ENCODE data around the gene TRPV4. TPM values are rescaled to one million over a fixed set of nuclear protein-coding genes. Genes with fewer than 3 reads are reported as not detected.

TRPV4 gene
- total and polyA plus RNA-seq, 9 of the 15 experiments (the other 6 are each of a cell fraction or from before 2014, with no cell fraction given), result 0.13 TPM; not detected in 8

DNA sequence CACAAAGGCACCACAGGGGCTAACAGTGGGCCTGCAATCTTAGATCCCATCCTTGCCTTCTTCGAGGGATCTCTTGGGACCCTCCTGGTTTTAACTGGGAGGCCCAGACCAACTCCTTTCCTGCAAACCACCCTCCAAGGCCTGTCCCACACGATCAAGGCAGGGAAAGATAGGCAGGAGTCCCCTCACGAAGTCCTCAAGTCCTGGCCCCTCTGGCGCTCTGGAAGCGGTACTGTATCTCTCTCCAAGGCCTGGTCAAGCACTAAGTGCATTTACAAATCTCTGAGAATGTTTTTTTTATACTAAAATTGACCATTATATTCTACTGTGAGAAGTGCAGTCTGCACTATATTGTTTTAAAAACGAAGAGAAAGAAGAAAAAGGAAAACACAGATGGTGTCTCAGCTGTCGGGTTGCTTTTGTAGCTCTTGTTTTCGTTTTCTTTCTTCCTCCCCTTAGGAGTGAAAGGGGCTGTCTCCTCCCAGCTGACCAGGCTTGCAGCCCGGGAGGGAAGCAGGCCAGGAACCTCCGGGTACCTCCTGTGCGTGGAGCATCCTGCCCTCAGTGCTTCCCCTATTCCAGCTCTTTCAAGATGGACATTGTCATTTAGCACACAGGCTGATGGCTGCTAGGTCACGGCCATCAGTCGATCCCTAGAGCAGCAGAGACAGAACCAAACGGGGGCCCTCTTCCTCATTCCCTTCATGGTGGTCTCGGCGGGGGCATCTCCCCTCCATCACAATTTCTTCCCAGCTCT is 62.9 kb downstream of the TRPV4 start:
- H3K9me3 ChIP-seq (replicated peaks; ENCODE audit: control insufficient read depth, insufficient read depth, low read depth, low read length), result no peaks in the 10 kb centered on the region
- H3K27ac ChIP-seq (ENCODE audit: extremely low read depth, low read depth, low read length), result no peak overlapping the region
- H3K9me1 ChIP-seq (ENCODE audit: control insufficient read depth, insufficient read depth, low read length), result no peaks in the 10 kb centered on the region
- TF ChIP-seq PTBP1 (IDR thresholded peaks at IDR 0.05; ENCODE audit: low read depth, low read length) (no peak), TEAD4 (IDR thresholded peaks at IDR 0.05; ENCODE audit: low read length) (no peak), TEAD4 (CRISPR knock-in tag; IDR thresholded peaks at IDR 0.05; ENCODE audit: borderline replicate concordance) (no peak), FOXK2 (conservative IDR thresholded peaks at IDR 0.05 in 1 of 2, IDR thresholded peaks at IDR 0.05 in 1 of 2; ENCODE audit: low read depth in 2 of 2) (no peak), CREBBP (IDR thresholded peaks at IDR 0.05; ENCODE audit: low read depth, low read length) (no peak), EGR1 (conservative IDR thresholded peaks at IDR 0.05) (no peak), ZNF23 (CRISPR knock-in tag; IDR thresholded peaks at IDR 0.05) (no peak), SP2 (IDR thresholded peaks at IDR 0.05; ENCODE audit: extremely low read depth, low read depth, low read length, poor library complexity, severe bottlenecking) (no peak), ARNT (IDR thresholded peaks at IDR 0.05) (no peak), ZNF609 (CRISPR knock-in tag; IDR thresholded peaks at IDR 0.05; ENCODE audit: borderline replicate concordance) (no peak), RBM22 (IDR thresholded peaks at IDR 0.05; ENCODE audit: low read depth, low read length, poor library complexity, severe bottlenecking) (no peak), CGGBP1 (CRISPR knock-in tag; IDR thresholded peaks at IDR 0.05) (no peak), MXD1 (CRISPR knock-in tag; IDR thresholded peaks at IDR 0.05; ENCODE audit: borderline replicate concordance, poor library complexity, severe bottlenecking) (no peak)
- peaks cover 9% of the 10 kb centered on the region; the same call in 1 of the 2 replicates for H4K20me1 ChIP-seq (replicated peaks; ENCODE audit: control insufficient read depth, insufficient read depth, low read length)
- no peak overlapping the region for H3K4me3 ChIP-seq
- no peak overlapping the region for H2AFZ ChIP-seq (ENCODE audit: low read depth, low read length)
- ATAC-seq (no peak), DNase-seq (ENCODE audit: extremely low read depth in 1 of 4, low spot score in 3 of 4) (no peak), FAIRE-seq (no peak)
- in situ Hi-C loops (cut with MboI), result loop anchor here (5.0 kb wide), 1 partner anchor 338 kb away; no protein-coding TSS in a partner anchor
- peaks cover 26 to 74% of the 10 kb centered on the region in 2 experiments; a peak in 4 of 5 replicates for H3K27me3 ChIP-seq (ENCODE audit: control insufficient read depth in 2 of 2, insufficient read depth in 2 of 2, low read length in 2 of 2)
- peaks cover 0 to 22% of the 10 kb centered on the region in 2 experiments; a peak in 3 of 5 replicates for H3K4me1 ChIP-seq (replicated peaks in 1 of 2; ENCODE audit: control insufficient read depth in 2 of 2, insufficient read depth in 2 of 2, low read length in 2 of 2)
- no TSS peak for BruUV-seq (replicated peaks)
- no peak overlapping the region for H3K4me2 ChIP-seq (ENCODE audit: insufficient read depth, low read length)
- intact Hi-C loops (cut with micrococcal nuclease), result no loop called here
- H3K9ac ChIP-seq (ENCODE audit: insufficient read depth in 1 of 2, low read depth in 2 of 2, low read length in 2 of 2), result no peak overlapping the region
- POLR2A ChIA-PET, result interaction anchor here (0.6 to 1.1 kb wide), 3 partner anchors 170 to 1680 kb away, joined by 3 to 5 read pairs (median 3); no protein-coding TSS in a partner anchor
- H3K79me2 ChIP-seq (ENCODE audit: control insufficient read depth, insufficient read depth, low read length), result no peaks in the 10 kb centered on the region
- no peaks in the 10 kb centered on the region for H3K36me3 ChIP-seq (ENCODE audit: control insufficient read depth, insufficient read depth, low read length)
- CTCF ChIA-PET (ENCODE audit: low intra/inter-chr PET ratio), result interaction anchor here (0.6 kb wide), 1 partner anchor 15 kb away, joined by 3 read pairs; no protein-coding TSS in a partner anchor
- WGBS (ENCODE audit: insufficient coverage, low coverage, missing lambda C conversion rate), result 2% methylated on average over 11 of the region's 16 CpGs
